Effector CD4-positive, alpha-beta T cell (primary cell): ENCODE results near the gene CLCA4.
"Not testable (repeated sequence)": the region's sequence is repeated elsewhere in the genome, so short reads cannot be mapped to it uniquely, and the experiment has no call there.

ENCODE experiments used
- DNase-seq: peaks from one replicate; pipeline ENCODE4 v3.0.0-alpha.2; 2020

Gene CLCA4

GRCh38 chr1:86530211-86530845, 16.6 kb upstream of the CLCA4 start:
- no peak for DNase-seq

GRCh38 chr1:86537928-86538695, 8.8 kb upstream of the CLCA4 start:
- DNase-seq = no peak

GRCh38 chr1:86538775-86539174, 8.1 kb upstream of the CLCA4 start:
- DNase-seq = no peak

GRCh38 chr1:86541859-86542258, 5.0 kb upstream of the CLCA4 start:
- DNase-seq = no peak

- no peak for DNase-seq
Measured at GRCh38 chr1:86542631-86543030, 4.2 kb upstream of the CLCA4 start.

GRCh38 chr1:86548839-86549238, 2.0 kb downstream of the CLCA4 start:
- DNase-seq = no peak

GRCh38 chr1:86551305-86551704, 4.4 kb downstream of the CLCA4 start:
- no peak for DNase-seq

GRCh38 chr1:86552376-86552775, 5.5 kb downstream of the CLCA4 start:
- DNase-seq = no peak

- DNase-seq = no peak
Measured at GRCh38 chr1:86557739-86558138, 10.9 kb downstream of the CLCA4 start.

GRCh38 chr1:86563849-86564248, 17.0 kb downstream of the CLCA4 start:
- DNase-seq = no peak

GRCh38 chr1:86567341-86567740, 20.5 kb downstream of the CLCA4 start:
- no peak for DNase-seq

- no peak for DNase-seq
Measured at GRCh38 chr1:86567878-86568277, 21.0 kb downstream of the CLCA4 start.

- no peak for DNase-seq
Measured at GRCh38 chr1:86573763-86574484, 27.0 kb downstream of the CLCA4 start.

GRCh38 chr1:86581231-86581630, 34.4 kb downstream of the CLCA4 start:
- no peak for DNase-seq

- DNase-seq = no peak
Measured at GRCh38 chr1:86582161-86582560, 35.3 kb downstream of the CLCA4 start.

GRCh38 chr1:86583032-86583431, 36.2 kb downstream of the CLCA4 start:
- DNase-seq = no peak

- no peak for DNase-seq
Measured at GRCh38 chr1:86583593-86583992, 36.7 kb downstream of the CLCA4 start.

GRCh38 chr1:86594284-86594770, 47.4 kb downstream of the CLCA4 start:
- no peak for DNase-seq

- DNase-seq = no peak
Measured at GRCh38 chr1:86596224-86596623, 49.3 kb downstream of the CLCA4 start.

- DNase-seq = no peak
Measured at GRCh38 chr1:86596741-86597290, 49.9 kb downstream of the CLCA4 start.

- DNase-seq = not testable (repeated sequence)
Measured at GRCh38 chr1:86606080-86606479, 59.2 kb downstream of the CLCA4 start.

GRCh38 chr1:86616433-86616832, 69.6 kb downstream of the CLCA4 start:
- DNase-seq = no peak

GRCh38 chr1:86616871-86617270, 70.0 kb downstream of the CLCA4 start:
- DNase-seq = no peak
